GM23338 (cell line): ENCODE results near the gene PSD4. TPM values are rescaled to one million over a fixed set of nuclear protein-coding genes. Genes with fewer than 3 reads are reported as not detected.

Experiments
- ATAC-seq: fragments of 200-7000 bp; cut with Tn5 transposase; 3 replicates; pipeline ENCODE4 v1.9.1; 2020
- DNase-seq: peaks from one replicate; pipeline ENCODE4 v3.0.0-alpha.2; 2015; ENCODE audit warnings: low spot score
- H2AFZ ChIP-seq: fragments of 200-600 bp; sonication (generic); 2 replicates; pipeline ENCODE4 v1.8.0; 2016; ENCODE audit warnings: antibody characterized with exemption, mild to moderate bottlenecking, moderate library complexity
- H3F3A ChIP-seq: fragments of 200-600 bp; sonication (generic); replicated peaks from 2 replicates; pipeline ENCODE4 v1.8.0; 2017; ENCODE audit warnings: antibody characterized with exemption, mixed run types, low read depth
- H3K27ac ChIP-seq: fragments of 200-600 bp; sonication (generic); 2 replicates; pipeline ENCODE4 v1.6.1; 2016; ENCODE audit warnings: low read depth
- H3K27me3 ChIP-seq: fragments of 200-600 bp; sonication (generic); 2 replicates; pipeline ENCODE4 v1.8.0; 2016; ENCODE audit warnings: mild to moderate bottlenecking, mixed run types, moderate library complexity; ENCODE audit not compliant: insufficient read depth
- H3K36me3 ChIP-seq: fragments of 200-600 bp; sonication (generic); 2 replicates; pipeline ENCODE4 v1.8.0; 2016; ENCODE audit warnings: mild to moderate bottlenecking; ENCODE audit not compliant: insufficient read depth
- H3K4me1 ChIP-seq: fragments of 200-600 bp; sonication (generic); 2 replicates; pipeline ENCODE4 v1.8.0; 2016; ENCODE audit warnings: mild to moderate bottlenecking, moderate library complexity; ENCODE audit not compliant: insufficient read depth
- H3K4me2 ChIP-seq: fragments of 200-600 bp; sonication (generic); 2 replicates; pipeline ENCODE4 v1.7.1; 2017; ENCODE audit warnings: mixed run types
- H3K4me3 ChIP-seq: fragments of 200-600 bp; sonication (generic); 2 replicates; pipeline ENCODE4 v1.6.1; 2016; ENCODE audit warnings: mixed run types
- H3K79me2 ChIP-seq: fragments of 200-600 bp; sonication (generic); replicated peaks from 2 replicates; pipeline ENCODE4 v1.8.0; 2017; ENCODE audit warnings: mild to moderate bottlenecking; ENCODE audit not compliant: insufficient read depth
- H3K9me2 ChIP-seq: fragments of 200-600 bp; sonication (generic); 2 replicates; pipeline ENCODE4 v1.8.0; 2017; ENCODE audit not compliant: insufficient read depth
- H4K20me1 ChIP-seq: fragments of 200-600 bp; sonication (generic); replicated peaks from 2 replicates; pipeline ENCODE4 v1.8.0; 2017; ENCODE audit warnings: mild to moderate bottlenecking; ENCODE audit not compliant: insufficient read depth
- H3K27ac Mint-ChIP-seq: 2 replicates; pipeline ENCODE4 v1.8.0; 2020; ENCODE audit warnings: inconsistent platforms, mild to moderate bottlenecking, moderate library complexity, mixed read lengths
- H3K27me3 Mint-ChIP-seq: 3 replicates; pipeline ENCODE4 v1.8.0; 2022; ENCODE audit warnings: low read depth, mild to moderate bottlenecking, moderate library complexity, mixed read lengths, inconsistent platforms; ENCODE audit not compliant: insufficient read depth, poor library complexity
- H3K36me3 Mint-ChIP-seq: 3 replicates; pipeline ENCODE4 v1.8.0; 2021; ENCODE audit warnings: low read depth, mild to moderate bottlenecking, inconsistent platforms, moderate library complexity, mixed read lengths
- H3K4me1 Mint-ChIP-seq: 3 replicates; pipeline ENCODE4 v1.8.0; 2020; ENCODE audit warnings: mild to moderate bottlenecking, inconsistent platforms, mixed read lengths
- H3K4me3 Mint-ChIP-seq: 3 replicates; pipeline ENCODE4 v1.8.0; 2021; ENCODE audit warnings: moderate library complexity, mild to moderate bottlenecking, inconsistent platforms, mixed read lengths
- H3K9me3 Mint-ChIP-seq: 3 replicates; pipeline ENCODE4 v1.8.0; 2020; ENCODE audit warnings: moderate library complexity, mild to moderate bottlenecking, inconsistent platforms, mixed read lengths
- CREB1 ChIP-seq: fragments of 250-450 bp; sonication (Bioruptor Pico); IDR thresholded peaks from 2 replicates; pipeline ENCODE4 v1.5.0; 2020; ENCODE audit warnings: low read depth, mild to moderate bottlenecking, moderate library complexity
- CTCF ChIP-seq, 2 experiments: fragments of 200-600 bp in 1 of 2; sonication (generic) in 1 of 2; conservative IDR thresholded peaks; 2 replicates each; pipeline versions ENCODE4 v1.5.1 to v1.6.1; 2016 to 2017; ENCODE audit warnings: antibody characterized with exemption in 2 of 2, low read depth in 2 of 2, mild to moderate bottlenecking in 2 of 2, moderate library complexity in 1 of 2
- EZH2phosphoT487 ChIP-seq: fragments of 200-600 bp; sonication (generic); IDR thresholded peaks from one replicate; pipeline ENCODE4 v1.8.1; 2018; ENCODE audit warnings: antibody characterized with exemption; ENCODE audit not compliant: unreplicated experiment
- JUNB ChIP-seq: IDR thresholded peaks from one replicate; pipeline ENCODE4 v1.6.1; 2016; ENCODE audit warnings: antibody characterized with exemption; ENCODE audit not compliant: unreplicated experiment
- NANOG ChIP-seq: IDR thresholded peaks from 2 replicates; pipeline ENCODE4 v1.6.1; 2016; ENCODE audit warnings: antibody characterized with exemption, borderline replicate concordance
- POLR2AphosphoS5 ChIP-seq: IDR thresholded peaks from 2 replicates; pipeline ENCODE4 v1.6.1; 2016; ENCODE audit warnings: antibody characterized with exemption, low read depth
- REST ChIP-seq: IDR thresholded peaks from one replicate; pipeline ENCODE4 v1.6.1; 2018; ENCODE audit warnings: antibody characterized with exemption; ENCODE audit not compliant: unreplicated experiment
- STAT1 ChIP-seq: IDR thresholded peaks from one replicate; pipeline ENCODE4 v1.6.1; 2016; ENCODE audit warnings: antibody characterized with exemption; ENCODE audit not compliant: unreplicated experiment
- ZNF114 ChIP-seq: fragments of 250-450 bp; sonication (Bioruptor Pico); IDR thresholded peaks from 2 replicates; pipeline ENCODE4 v1.5.0; 2020; ENCODE audit warnings: mild to moderate bottlenecking, moderate library complexity
- ZNF331 ChIP-seq: fragments of 250-450 bp; sonication (Bioruptor Pico); IDR thresholded peaks from 2 replicates; pipeline ENCODE4 v1.5.0; 2020; ENCODE audit warnings: low read depth, mild to moderate bottlenecking, moderate library complexity
- polyA plus RNA-seq: library from polyadenylated mRNA; unstranded; fragments of >200 nt; fragmentation: Nextera tagmentation; extraction: Ambion mirVana; gene quantifications from 2 replicates; pipeline ENCODE4 v1.2.1, GENCODE V29; 2016
- total RNA-seq: library from RNA; depleted of rRNA; stranded (reverse); fragments of >200 nt; shearing (Covaris generic); gene quantifications from 2 replicates; pipeline ENCODE4 v1.2.3, GENCODE V29; 2014
- TF ChIP-seq, protein P1 (sequence below): IDR thresholded peaks from 2 replicates; pipeline ENCODE4 v1.6.1; 2016; ENCODE audit warnings: antibody characterized with exemption

The PSD4 gene
- total and polyA plus RNA-seq, 2 experiments from 2014 or later: 0.06 to 0.66 TPM

- TF ChIP-seq ZNF331 (CRISPR knock-in tag): no peak
- TF ChIP-seq CREB1: no peak
- TF ChIP-seq, protein P1, sequence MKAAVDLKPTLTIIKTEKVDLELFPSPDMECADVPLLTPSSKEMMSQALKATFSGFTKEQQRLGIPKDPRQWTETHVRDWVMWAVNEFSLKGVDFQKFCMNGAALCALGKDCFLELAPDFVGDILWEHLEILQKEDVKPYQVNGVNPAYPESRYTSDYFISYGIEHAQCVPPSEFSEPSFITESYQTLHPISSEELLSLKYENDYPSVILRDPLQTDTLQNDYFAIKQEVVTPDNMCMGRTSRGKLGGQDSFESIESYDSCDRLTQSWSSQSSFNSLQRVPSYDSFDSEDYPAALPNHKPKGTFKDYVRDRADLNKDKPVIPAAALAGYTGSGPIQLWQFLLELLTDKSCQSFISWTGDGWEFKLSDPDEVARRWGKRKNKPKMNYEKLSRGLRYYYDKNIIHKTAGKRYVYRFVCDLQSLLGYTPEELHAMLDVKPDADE: no peak
- TF ChIP-seq CTCF (conservative IDR thresholded peaks at IDR 0.05; ENCODE audit: low read depth in 2 of 2): no peak
- no peak for TF ChIP-seq JUNB
- no peak for TF ChIP-seq EZH2phosphoT487
Measured at GRCh38 chr2:113155331-113155730, 18.4 kb upstream of the PSD4 start (continued).

- no peak overlapping the region for H3K27ac ChIP-seq
Measured at GRCh38 chr2:113156278-113157117, 17.3 kb upstream of the PSD4 start.

More at GRCh38 chr2:113156278-113157117, 17.3 kb upstream of the PSD4 start:
- Mint-ChIP-seq H3K27me3 (peaks cover 11% of the 10 kb centered on the region), H3K27ac (no peak overlapping the region), H3K9me3 (no peaks in the 10 kb centered on the region; the same call in 2 of the 3 replicates), H3K4me3 (peak overlapping the region; percentile 72), H3K36me3 (no peaks in the 10 kb centered on the region), H3K4me1 (peaks cover 12% of the 10 kb centered on the region)
- Histone ChIP-seq H3K36me3 (no peaks in the 10 kb centered on the region), H3K4me2 (peak overlapping the region; percentile 62), H4K20me1 (no peaks in the 10 kb centered on the region), H3F3A (no peaks in the 10 kb centered on the region), H3K4me3 (peak overlapping the region; percentile 46), H3K4me1 (peaks cover 13% of the 10 kb centered on the region), H3K9me2 (no peaks in the 10 kb centered on the region), H2AFZ (peak overlapping the region; percentile 77), H3K79me2 (no peaks in the 10 kb centered on the region), H3K27me3 (peaks cover 21% of the 10 kb centered on the region)
- no peak for TF ChIP-seq STAT1
- no peak for TF ChIP-seq POLR2AphosphoS5
- no peak for TF ChIP-seq JUNB
- TF ChIP-seq NANOG: no peak
- TF ChIP-seq CTCF (conservative IDR thresholded peaks at IDR 0.05; ENCODE audit: low read depth in 2 of 2): no peak
- no peak for TF ChIP-seq REST
- TF ChIP-seq EZH2phosphoT487: no peak
- no peak for TF ChIP-seq ZNF114 (CRISPR knock-in tag)
- no peak for TF ChIP-seq CREB1
- DNase-seq: peak; percentile 44
- peak; percentile 73 for ATAC-seq
